NCI-H2196 (cell line): ENCODE data around the gene GFI1.
A peak's percentile ranks its signal among the peaks of the same experiment; 100 is the strongest.
"Not testable (repeated sequence)": the region's sequence is repeated elsewhere in the genome, so short reads cannot be mapped to it uniquely, and the experiment has no call there.

ENCODE experiments used
- DNase-seq: peaks from one replicate; lab custom pipeline; 2025; ENCODE audit not compliant: unreplicated experiment; lab: John Stamatoyannopoulos, UW

The GFI1 gene

DNA sequence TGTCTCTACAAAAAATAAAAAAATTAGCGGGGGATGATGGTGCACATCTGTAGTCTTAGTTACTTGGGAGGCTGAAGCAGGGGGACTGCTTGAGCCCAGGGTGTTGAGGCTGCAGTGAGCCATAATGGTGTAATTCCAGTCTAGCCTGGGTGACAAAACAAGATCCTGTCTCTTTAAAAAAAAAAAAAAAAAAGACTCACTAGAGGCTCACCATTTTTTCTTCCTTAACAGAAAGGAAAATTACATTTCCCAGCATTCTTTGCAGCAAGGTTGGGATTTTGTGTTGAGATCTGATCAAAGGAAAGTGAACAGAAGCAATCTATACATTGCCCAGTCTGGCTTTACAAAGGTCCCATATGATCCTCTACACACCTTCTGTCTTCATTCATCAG lies 21.5 kb downstream of the GFI1 start:
- no peak for DNase-seq

- DNase-seq, result no peak
Observed at GRCh38 chr1:92464588-92465255, 22.0 kb downstream of the GFI1 start.

GRCh38 chr1:92461364-92462097 lies 25.2 kb downstream of the GFI1 start:
- DNase-seq, result no peak

DNA sequence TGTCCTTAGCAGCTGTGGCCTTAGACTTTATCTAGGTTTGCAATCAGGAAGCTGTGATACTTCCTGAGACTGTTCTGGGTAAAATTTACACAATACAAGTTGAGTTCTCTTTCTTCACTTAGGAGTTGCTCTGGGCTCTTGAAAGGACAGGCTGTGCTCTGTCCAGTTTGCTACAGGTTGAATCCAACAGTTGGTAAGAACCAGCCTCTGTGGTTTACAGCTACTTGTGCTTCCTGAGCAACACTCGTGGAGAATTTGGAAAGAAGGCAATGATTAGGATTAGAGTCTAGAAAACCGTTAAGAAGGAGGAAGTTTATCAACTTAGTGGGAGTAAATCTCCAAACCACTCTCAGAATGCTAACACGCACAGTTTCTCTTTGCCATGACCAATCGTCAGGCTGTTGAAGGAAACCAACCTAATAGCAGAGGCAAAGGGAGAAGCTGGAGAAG lies 26.8 kb downstream of the GFI1 start:
- DNase-seq, result no peak

DNA sequence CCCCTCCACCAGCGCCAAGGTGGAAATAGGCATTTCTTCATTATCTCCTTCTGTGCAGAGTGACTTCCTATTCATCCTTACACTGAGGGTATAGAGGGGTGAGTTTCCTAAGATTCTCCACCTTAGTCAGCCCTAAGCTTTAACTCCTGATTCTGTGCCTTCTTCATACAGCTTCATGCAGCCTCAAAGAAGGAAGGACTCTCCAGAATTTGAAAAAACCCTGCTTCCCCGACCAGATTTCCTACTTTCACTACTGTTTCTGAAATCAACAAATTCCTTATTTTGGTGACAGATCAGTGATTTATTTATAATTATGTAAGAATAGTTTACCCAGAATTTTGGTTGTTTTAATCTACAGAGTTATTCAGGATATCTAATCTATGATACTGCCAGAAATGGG lies 28.6 kb downstream of the GFI1 start:
- DNase-seq, result no peak

DNA sequence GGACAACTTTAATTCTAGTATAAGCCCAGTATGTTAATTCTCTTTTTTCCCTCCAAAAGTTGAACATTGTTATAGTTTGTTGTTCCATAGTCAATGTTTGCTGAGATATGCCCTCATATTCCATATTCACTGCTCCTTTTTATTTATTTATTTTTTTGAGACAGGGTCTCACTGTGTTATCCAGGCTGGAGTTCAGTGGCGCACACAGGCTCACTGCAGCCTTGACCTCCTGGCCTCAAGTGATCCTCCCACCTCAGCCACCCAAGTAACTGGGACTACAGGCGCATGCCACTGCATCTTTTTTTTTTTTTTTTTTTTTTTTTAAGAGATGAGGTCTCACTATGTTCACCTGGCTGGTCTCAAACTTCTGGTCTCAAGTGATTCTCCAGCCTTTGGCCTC lies 38.7 kb downstream of the GFI1 start:
- DNase-seq, result no peak

- no peak for DNase-seq
Observed at GRCh38 chr1:92447033-92447681, 39.6 kb downstream of the GFI1 start.

- no peak for DNase-seq
Observed at GRCh38 chr1:92446546-92446945, 40.2 kb downstream of the GFI1 start.

DNA sequence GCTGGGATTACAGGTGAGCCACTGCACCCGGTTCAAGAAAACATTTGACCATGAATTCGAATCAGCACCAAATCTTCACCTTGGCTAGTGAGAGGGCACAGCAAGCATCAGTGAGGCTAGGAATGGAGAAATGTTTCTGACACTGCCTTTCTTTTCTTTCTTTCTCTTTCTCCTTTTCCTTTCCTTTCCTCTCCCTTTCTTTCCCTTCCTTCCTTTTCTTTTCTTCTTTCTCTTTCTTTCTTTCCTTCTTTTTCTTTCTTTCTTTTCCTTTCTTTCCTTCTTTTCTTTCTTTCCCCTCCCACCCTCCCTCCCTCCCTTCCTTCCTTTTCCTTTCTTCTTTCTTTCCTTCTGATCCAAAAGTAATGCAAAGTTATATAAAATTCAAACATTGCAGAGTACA lies 40.9 kb downstream of the GFI1 start:
- no peak for DNase-seq

DNA sequence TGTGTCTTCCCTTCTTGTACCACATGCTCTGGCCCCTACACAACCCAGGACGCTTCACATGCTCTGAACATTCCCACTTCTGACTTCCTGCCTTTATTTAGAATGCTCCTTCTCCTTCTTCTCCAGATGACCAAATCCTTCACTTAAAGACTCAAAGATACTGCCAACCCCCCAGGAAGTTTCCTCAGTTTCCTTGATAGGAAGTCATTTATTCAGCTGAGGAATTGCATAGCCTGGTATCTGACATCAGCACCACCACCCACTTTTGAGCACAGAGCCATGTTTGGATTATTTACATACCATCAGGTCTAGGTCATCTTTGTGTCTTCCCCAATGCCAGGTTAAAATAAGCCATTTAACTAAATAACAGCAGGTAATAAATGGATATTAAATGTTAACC lies 42.4 kb downstream of the GFI1 start:
- DNase-seq, result no peak

- DNase-seq, result no peak
Observed at GRCh38 chr1:92443893-92444292, 42.8 kb downstream of the GFI1 start.

- peak; percentile 56 for DNase-seq
Observed at GRCh38 chr1:92442351-92442750, 44.4 kb downstream of the GFI1 start.

- DNase-seq, result peak; percentile 90
Observed at GRCh38 chr1:92441697-92442342, 44.9 kb downstream of the GFI1 start.

GRCh38 chr1:92441316-92441696 lies 45.4 kb downstream of the GFI1 start:
- DNase-seq, result no peak

- no peak for DNase-seq
Observed at GRCh38 chr1:92439291-92439690, 47.4 kb downstream of the GFI1 start.

DNA sequence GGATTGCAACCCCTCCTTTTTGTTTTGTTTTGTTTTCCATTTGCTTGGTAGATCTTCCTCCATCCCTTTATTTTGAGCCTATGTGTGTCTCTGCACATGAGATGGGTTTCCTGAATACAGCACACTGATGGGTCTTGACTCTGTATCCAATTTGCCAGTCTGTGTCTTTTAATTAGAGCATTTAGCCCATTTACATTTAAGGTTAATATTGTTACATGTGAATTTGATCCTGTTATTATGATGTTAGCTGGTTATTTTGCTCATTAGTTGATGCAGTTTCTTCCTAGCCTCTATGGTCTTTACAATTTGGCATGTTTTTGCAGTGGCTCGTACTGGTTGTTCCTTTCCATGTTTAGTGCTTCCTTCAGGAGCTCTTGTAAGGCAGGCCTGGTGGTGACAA lies 52.2 kb downstream of the GFI1 start:
- not testable (repeated sequence) for DNase-seq

DNA sequence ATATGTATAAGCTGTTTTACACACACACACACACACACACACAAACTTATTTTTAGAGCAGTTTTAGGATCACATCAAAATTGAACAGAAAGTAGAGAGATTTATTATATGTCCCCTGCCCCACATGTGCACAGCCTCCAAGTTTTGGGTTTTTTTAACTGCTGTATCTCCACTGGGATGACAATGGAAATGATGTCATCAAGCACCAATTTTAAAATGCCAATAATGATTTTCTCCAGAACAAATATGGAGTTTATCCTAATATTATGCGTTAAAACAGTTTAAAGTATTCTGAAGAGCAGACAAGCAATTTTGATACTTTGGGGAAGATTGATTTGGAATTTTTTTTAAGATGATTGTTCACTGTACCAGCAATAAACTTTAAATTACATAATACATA lies 56.7 kb downstream of the GFI1 start:
- DNase-seq, result no peak

DNA sequence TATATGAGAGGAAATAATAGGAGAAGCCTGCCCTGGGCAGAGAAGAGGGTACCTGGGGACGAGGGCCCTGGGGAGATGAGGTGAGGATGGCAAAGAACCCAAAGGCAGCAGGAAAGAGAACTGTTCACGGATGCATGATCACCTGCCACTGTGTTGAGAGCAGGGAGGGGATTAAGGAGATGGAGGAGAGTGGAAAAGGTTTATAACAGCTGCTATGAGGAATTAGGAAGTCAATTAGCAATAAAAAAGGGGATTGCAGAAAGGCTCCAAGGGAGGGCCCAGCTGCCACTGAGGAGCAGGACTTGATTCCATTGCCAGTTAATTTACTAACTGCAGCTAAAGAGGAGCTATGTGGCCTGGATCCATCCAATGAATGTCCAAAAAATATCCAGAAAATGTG lies 61.1 kb downstream of the GFI1 start:
- DNase-seq, result no peak
